Stimulated activated CD8-positive, alpha-beta memory T cell treated with anti-CD3 and anti-CD28 coated beads, Interleukin-2, amount 100 ng/mL, for 48 hours (primary cell): Measurements from ENCODE around the gene SEMA3F.
"Not testable (repeated sequence)": the region's sequence is repeated elsewhere in the genome, so short reads cannot be mapped to it uniquely, and the experiment has no call there.

Experiments
- DNase-seq, 2 donors: peaks; one replicate each; pipeline ENCODE4 v3.0.0-alpha.2; 2020; ENCODE audit warnings: low read depth in 2 of 2

SEMA3F gene

DNA sequence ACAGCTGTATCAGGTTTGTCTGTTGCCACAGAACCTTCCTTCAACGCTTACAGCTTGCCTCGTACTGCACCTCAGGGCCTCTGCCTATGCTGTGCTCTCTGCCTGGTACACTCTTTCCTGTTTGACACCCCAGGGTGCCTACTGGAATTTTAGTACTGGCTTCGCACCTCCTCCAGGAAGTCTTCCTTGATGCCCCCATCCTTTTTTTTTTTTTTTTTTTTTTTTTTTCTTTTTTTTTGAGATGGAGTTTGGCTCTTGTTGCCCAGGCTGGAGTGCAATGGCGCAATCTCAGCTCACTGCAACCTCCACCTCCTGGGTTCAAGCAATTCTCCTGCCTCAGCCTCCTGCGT, 56.2 kb downstream of the SEMA3F start:
- DNase-seq, result not testable (repeated sequence)

DNA sequence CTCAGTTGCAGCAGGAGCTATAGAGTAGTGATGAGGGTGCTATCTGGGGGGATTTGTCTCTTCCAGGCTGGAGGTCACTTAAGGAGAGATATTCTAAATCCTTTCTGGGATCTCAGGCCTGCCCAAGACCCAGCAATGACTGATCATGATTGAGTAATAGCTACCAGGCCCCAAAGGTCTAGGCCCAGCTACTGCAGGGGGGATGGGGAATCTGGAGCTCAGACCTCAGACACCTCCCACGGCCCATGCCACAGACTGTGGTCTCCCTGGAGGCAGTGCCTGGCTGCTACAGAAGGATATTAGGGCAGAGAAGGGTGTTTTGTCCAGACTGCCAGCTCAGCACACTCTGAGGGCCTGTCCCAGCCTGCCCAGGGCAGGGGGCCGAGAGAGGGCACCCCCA, 56.8 kb downstream of the SEMA3F start:
- DNase-seq, result peak in 1 of 2 donors; percentile 45

DNA sequence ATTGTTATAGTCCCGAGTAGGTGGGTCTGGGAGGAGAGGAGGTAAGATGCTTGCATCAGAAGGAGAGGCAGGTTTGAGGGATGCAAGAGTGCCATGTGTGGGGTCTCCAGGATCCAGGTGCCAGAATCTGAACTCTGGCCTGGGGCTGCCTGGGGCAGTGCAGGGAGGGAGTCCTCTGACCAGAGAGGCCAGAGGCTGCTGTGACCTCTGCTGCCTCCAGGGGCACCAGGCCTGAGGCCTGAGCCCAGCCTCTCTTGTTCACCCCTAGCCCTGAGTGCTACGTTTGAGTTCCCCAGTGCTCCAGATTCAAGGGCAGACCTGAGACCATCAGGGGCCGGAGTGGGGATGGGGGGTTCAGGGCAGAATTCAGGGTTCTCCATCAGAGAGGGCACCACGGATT, 57.4 kb downstream of the SEMA3F start:
- DNase-seq, result no peak

DNA sequence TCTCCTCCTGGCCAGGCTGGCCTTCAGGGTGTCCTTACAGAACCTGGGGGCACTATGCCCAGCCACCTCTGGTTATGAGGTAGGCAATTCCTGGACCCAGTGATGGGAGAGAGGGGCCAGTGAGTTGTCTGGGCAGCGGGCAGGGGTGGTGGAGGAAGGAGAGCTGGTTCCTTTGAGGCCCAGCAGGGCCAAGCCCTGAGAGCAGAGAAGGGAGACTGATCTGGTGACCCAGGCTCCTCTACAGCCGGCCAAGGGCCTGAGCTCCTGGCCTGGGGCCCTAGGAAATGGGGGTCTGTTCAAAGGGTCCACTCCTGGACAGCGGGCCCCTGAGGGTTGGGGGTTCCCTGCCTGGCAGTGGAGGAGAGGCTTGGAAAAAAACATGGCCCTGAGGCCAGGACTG, 57.8 kb downstream of the SEMA3F start:
- DNase-seq, result no peak

DNA sequence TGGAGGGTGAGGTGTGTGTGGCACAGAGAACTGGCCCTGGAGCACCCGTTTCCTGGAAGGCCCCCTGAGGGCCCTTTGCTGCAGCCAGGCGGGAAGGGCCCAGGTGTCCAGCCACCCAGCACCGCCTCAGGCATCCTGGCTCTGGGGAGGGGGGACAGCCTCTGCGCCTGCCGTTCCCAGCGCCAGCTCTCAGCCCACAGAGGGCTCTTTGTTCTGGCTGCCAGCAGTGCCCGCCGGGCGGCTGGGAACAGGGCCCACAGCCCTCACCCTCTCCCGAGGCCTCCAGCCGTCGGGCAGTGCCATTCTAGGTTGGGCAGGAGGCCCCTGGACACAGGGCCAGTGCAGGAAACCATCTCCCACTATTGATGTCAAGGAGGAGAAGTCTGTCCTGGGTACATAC, 58.2 kb downstream of the SEMA3F start:
- DNase-seq, result no peak

DNA sequence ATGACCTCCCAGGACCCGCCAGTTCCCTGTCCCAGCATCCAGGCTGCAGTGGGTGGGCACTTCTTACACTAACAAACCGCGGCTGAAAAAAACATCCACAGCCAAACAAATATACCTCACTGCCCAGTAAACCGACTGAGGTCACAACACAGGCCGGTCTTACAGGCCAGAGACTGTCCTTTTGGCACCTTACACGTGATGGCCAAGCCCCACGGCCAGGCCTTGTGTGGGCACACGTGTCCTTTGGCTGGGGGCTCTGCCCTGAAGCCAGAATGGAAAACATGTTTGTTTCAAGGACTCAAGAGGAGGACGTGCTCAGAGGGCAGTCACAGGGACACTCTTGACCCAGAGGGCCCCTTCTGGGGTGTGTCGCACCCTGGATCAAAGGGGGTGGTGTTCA, 59.7 kb downstream of the SEMA3F start:
- DNase-seq, result no peak

DNA sequence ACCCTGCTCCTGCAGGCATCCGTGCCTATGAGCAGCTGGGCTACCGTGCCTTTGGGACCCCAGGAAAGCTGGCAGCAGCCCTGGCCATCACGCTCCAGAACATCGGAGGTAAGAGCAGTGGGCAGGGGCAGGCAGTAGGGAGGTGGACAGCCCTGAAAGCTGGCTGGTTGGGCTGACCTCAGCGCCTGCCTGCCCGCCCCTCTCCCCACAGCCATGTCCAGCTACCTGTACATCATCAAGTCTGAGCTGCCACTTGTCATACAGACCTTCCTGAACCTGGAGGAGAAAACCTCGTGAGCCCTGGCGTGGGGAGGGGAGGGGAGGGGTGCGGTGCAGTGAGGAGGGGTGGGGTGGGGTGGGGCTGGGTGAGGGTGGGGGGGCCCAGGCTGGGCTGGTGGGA, 60.4 kb downstream of the SEMA3F start:
- no peak for DNase-seq

DNA sequence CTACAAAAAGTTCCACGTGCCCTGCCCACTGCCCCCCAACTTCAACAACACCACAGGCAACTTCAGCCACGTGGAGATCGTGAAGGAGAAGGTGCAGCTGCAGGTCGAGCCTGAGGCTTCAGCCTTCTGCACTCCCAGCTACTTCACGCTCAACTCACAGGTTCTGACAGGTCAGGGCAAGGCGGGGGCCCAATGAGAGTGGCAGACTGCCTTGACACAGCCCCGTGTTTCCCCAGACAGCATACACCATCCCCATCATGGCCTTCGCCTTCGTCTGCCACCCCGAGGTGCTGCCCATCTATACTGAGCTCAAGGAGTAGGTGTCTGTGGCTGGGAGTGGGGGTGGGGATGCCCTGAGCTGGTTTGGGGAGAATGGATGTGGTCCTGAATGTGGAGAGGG, 62.6 kb downstream of the SEMA3F start:
- DNase-seq, result no peak

DNA sequence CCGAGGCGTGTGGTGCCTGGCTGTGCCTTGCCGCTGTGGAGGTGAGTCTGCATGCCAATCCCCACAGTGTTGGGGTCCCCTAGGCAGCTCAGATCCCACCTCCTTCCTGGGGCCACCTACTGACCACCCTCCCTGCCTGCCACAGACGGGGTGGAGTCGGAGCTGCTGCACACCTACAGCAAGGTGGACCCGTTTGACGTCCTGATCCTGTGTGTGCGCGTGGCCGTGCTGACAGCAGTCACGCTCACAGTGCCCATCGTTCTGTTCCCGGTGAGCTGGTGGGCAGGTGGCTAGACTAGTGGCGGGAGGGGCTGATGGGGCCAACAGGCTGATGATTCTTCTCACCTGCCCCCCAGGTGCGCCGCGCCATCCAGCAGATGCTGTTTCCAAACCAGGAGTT, 63.3 kb downstream of the SEMA3F start:
- DNase-seq, result no peak

DNA sequence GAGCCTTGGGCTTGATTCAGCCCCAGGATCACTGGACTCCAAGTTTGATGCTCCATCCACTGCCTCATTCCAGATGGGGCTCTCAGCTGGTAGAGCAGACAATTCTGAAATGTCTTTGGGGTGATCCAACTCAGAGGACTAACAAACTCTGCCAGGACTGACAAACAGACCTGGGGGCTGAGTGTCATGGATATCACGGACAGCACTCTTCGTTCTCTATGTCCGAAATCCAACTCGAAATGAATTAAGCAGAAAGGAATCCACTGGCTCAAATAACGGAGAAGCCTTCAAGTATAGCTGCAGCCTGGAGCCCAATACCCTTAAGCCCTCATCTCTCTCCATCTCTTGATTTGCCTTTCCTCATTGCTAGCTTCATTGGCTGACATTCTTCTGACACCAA, 64.2 kb downstream of the SEMA3F start:
- DNase-seq, result no peak

DNA sequence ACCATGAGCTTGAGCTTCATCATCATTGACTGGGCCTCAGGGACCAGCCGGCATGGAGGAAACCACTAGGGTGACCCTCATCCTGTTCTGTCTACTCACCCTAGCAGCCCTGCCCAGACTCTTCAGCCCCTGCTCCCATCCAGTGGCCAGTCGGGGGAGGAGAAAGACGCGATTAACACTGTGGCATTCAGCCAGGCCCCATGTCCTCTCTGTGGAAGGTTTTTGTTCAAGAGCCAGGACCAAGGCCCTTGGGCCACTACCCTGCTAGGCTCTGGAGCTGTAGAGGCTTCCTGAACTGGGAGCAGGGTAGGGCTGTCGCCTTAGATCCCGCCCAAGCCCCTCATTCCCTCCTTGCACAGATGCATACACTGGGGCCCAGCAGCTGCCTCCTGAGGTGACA, 65.0 kb downstream of the SEMA3F start:
- DNase-seq, result no peak

DNA sequence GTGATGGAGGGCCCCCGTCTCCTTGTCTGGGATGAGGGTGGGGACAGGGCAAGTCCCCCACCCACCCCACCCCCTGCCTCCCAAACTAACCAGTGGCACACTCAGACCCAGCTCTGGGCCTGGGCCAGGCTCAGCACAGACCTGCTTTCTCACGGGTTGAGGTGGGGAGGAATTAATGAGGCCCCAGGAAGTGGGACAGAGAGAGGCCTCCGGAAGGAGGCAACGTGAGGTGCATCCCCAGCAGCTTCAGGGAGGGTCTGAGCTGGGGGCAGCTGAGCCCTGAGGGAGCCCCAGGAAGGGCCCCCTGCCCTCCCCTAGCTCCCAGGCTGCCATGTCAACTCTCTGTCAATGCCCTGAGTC, 65.9 kb downstream of the SEMA3F start:
- no peak for DNase-seq

DNA sequence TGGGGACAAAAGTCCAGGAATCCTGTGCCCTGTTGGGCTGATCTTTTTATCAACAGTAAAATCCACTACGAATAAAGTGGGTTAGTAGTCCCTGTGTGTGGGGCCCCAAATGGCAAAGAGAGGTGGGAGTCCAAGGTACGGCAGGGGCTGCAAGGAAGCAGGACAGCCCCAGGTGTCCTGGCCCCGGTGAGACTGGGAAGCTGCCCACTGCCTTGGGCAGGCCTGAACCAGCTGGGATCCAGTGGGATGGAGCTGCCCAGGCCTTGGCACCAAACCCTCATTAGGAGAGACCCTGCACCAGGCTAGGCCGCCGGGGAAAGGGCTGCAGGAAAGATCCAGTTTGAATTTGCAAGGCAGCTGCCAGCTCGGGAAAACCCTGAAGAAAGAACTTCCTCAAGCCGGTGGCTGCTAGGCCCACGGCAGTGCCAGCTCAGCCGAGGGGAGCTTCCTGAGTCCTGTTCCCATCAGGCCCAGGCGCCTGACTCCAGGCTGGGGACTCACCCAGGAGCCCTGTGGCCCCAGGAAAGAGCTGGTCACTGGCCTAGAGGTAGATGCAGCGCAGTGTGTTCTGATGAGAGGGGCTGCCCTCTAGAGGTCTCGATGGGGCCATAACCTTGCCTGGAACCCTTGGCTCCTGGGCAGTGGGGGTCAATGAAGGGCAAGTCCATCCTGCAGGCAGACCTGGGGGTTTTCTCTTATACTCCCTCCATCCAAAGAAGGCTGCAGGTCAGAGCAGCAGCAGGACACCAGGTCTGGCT, 66.5 kb downstream of the SEMA3F start:
- no peak for DNase-seq

DNA sequence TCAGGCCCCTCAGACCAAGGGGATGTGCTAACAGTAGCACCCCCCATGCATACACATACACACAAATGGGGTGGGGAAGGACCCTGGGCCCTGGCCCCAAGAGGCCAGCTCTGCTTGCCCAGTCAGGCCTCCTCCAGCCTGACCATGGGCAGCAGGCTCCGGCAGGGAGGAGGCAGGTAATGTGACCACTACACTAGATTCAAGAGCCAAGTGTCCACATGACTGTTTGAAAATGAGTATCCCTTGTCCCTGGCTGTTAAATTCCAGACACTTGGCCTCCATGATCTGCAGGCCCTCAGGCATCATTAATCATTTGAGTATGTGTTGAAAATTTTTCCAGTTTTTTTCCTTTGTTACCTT, 67.0 kb downstream of the SEMA3F start:
- no peak for DNase-seq

DNA sequence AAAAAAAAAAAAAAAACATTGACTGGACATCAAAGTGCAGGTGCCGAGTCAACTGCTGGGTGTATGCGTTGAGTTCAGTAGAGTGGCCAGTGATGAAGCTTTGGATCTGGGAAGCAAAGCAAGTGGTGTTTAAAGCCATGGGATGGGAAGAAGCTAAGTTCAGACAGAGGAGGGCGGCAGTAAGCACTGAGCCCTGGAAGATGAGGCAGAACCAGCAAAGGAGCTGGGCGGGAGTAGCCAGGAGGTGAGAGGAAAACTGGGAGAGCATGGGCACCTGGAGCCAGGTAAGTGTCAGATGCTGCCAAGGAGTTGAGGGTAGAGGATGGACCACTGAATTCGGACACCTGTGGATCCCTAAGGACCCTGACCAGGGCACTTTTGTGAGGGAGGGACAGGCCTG, 69.5 kb downstream of the SEMA3F start:
- DNase-seq, result no peak

DNA sequence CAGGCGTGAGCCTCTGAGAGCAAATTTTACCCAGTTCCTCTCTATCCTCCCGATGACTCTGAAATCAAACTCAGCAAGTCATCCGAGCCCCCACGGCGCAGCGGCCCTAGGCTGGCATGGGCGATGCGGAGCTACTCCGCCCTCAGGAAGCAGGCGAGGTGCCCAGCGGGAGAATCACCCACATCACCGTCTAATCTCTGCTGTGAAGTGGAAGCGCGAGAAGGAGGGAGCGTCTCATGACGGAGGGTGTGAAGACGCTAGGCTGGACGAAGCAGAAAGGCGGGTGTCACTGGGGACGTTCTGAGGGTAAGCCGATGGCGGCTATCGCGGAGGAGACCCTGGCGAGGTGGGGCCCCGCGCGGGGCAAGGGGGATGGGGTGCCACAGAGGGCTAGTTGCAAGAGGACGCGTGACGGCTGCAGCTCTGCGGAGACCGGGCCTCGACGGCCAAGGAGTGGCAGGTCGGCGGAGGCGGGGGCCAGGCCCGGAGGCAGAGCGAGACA, 71.8 kb downstream of the SEMA3F start:
- DNase-seq, result no peak

DNA sequence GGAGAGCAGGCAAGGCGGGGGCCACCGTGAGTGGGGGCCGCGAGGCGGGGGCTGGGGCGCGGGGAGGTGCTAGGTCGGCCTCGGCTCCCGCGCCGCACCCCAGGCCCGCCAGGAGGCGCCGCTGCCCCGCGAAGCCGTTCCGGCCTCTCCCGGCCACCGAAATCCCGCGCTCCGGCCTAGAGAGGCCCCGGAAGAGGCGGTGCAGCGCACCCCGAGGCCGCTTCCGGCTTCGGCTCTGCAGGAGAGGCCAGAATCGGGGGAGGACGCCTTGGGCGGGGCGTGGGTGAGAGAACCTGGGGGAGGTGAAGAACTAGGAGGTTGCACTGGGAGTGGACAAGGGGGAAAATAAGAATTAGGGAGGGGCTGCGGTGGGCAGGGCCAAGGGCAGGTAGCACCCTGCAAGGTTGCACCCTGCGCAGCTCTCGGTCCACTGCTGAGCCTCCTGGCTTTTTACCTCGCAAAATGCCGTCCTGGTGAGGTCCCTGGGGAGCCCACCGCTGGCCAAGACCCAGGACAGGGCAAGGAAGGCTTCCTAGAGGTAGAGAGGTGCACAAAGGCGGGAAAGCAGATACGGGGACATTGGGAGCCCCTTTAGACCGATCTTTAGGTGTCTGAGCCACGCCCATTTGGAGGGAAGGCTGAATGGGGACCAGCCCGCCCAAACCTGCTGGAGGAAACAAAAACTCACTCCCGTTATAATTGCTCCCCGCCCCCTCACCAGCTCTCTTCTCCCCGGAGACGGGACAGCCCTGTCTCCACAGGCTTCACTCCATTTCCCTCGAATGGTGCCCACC, 72.5 kb downstream of the SEMA3F start:
- peak; percentile 85 to 86 for DNase-seq

DNA sequence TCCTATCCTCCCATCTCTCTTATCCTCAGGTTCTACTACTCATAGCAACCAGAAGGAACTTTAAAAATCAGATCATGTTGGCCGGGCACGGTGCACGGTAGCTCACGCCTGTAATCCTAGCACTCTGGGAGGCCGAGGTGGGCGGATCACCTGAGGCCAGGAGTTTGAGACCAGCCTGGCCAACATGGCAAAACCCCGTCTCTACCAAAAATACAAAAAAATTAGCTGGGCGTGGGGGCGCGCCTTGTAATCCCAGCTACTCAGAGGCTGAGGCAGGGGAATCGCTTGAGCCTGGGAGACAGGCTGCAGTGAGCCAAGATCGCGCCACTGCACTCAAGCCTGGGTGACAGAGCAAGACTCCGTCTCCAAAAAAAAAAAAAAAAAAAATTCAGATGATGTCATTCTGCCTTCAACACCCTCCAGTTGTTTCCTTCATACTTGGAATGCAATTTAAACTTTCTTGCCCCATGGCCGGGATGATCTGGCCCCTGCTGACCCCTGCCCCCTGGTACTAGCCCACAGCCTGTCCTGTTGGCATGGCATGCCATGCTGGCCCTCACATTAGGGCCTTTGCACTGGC, 73.2 kb downstream of the SEMA3F start:
- DNase-seq, result not testable (repeated sequence)

DNA sequence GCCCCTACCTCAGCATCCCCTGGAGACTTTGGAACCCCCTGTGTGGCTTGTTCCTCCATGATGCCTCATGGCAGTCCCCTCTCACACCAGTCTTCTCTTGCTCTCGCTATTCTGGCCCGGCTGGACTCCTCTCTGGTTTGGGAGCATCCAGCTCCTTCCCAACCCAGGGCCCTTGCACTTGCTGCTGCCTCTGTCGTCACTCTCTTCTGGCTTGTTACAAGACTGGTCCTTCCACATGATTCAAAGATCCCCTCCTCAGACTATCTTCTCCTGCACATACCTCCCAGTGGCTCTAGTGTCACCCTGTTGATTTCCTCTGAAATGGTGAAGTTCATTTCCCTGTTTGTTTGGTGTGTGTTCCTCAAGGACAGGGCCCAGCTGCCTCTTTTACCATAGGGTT, 74.4 kb downstream of the SEMA3F start:
- no peak for DNase-seq

DNA sequence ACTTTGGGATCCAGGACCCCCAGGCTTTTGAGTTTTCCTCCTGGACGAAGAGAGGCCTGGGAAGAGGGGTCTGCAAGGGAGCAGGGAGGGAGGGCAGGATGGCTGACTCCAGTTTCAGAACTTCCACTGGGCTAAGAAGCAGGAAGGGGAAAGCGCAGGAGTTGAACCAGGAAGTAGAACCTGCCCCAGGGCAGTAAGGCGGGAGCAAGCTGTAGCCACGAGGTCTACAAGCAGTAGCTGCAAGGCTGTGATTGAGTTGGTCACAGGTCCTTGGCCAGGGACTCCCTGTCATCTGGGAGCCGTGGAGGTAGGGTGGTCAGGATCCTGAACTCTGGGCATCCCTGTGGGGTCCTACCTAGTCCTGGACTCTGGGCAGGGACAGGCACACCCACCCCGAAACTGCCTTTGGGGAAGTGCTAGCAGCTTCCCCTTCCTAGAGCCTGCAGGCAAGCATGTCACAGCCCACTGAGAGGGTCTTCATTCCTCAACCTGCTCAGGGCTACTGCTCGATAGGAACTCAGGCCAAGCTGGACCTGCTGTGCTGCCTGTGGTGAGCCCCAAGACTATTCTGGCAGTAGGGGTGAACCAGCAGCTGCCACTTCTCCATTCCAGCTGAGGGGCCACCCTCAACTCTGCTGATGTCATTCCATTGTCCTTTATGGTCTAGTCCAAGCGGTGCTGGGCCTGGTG, 75.1 kb downstream of the SEMA3F start:
- DNase-seq, result no peak

DNA sequence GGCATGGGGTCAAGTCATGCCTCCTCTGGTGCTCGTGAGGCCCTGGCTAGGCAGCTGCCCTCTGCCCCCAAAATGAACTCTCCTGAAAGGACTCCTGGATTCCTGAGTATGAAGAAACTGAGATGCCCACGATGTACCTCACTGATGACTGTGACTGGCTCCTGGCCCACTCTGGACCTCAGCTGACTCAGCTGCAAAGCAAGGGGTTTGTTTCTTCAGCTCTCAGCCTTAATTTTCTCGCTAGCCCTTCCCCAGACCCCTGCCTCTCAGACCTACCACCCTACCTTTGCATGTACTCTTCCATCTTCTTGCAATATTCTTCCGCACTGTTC, 75.6 kb downstream of the SEMA3F start:
- DNase-seq, result no peak

DNA sequence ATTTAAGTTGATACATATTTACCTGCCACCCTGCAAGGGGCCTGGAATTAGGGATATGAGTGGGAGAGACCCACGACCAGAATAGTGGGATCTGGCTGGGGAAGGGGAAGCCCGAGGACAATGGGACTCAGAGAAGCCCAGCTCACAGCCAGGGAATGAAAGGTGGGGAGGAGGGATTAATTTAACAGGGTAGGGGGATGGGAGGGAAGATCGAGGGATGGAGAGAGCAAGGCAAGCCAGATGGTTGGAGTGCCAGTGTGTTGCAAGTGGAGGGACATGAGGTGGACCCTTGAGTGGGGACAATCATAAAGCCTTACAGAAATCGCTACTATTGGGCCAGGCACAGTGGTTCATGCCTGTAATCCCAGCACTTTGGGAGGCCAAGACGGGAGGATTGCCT, 76.5 kb downstream of the SEMA3F start:
- DNase-seq, result no peak

DNA sequence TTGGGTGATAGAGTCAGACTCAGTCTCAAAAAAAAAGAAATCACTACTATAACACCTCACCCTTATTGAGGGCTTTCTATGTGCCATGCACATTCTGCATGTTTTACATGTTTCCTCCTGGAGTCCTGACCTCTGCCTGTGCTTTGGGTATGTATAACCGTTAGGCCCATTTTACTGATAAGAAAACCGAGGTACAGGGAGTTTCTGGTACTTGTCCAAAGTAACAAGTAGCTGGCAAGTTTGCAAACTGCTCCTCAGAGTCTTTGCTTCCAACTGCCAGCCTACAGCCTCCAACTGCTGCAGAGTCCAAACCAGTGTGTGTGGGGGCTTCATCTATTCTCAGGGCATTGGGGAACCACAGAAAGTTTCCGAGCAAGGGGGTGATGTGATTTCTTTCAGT, 77.2 kb downstream of the SEMA3F start:
- no peak for DNase-seq
